OCI-LY1 (cell line): Measurements from ENCODE around the gene VEZF1.

Experiments used
- H2AFZ ChIP-seq: fragments of 200-600 bp; sonication (generic), shearing (Covaris generic); 2 replicates; pipeline ENCODE4 v1.6.0; 2014; ENCODE audit warnings: antibody characterized with exemption, mild to moderate bottlenecking, low read length
- H3F3A ChIP-seq: fragments of 200-600 bp; sonication (generic), shearing (Covaris generic); 2 replicates; pipeline ENCODE4 v1.6.0; 2014; ENCODE audit warnings: mild to moderate bottlenecking, antibody characterized with exemption, low read length, moderate library complexity; ENCODE audit not compliant: insufficient read depth
- H3K27ac ChIP-seq: fragments of 200-600 bp; sonication (generic); 2 replicates; pipeline ENCODE4 v1.5.1; 2014; ENCODE audit warnings: low read length, mixed run types, mild to moderate bottlenecking, low read depth; ENCODE audit not compliant: poor library complexity, severe bottlenecking
- H3K27me3 ChIP-seq: fragments of 200-600 bp; sonication (generic); 2 replicates; pipeline ENCODE4 v1.6.0; 2014; ENCODE audit warnings: antibody characterized with exemption, mild to moderate bottlenecking, low read length, moderate library complexity; ENCODE audit not compliant: insufficient read depth
- H3K36me3 ChIP-seq: fragments of 200-600 bp; sonication (generic); 2 replicates; pipeline ENCODE4 v1.6.1; 2014; ENCODE audit warnings: mild to moderate bottlenecking, antibody characterized with exemption, low read length, moderate library complexity, mixed read lengths; ENCODE audit not compliant: insufficient read depth
- H3K4me1 ChIP-seq: fragments of 200-600 bp; sonication (generic); 2 replicates; pipeline ENCODE4 v1.5.1; 2014; ENCODE audit warnings: mild to moderate bottlenecking, low read length, moderate library complexity; ENCODE audit not compliant: insufficient read depth, severe bottlenecking
- H3K4me2 ChIP-seq: fragments of 200-600 bp; sonication (generic), shearing (Covaris generic); 2 replicates; pipeline ENCODE4 v1.6.1; 2014; ENCODE audit warnings: low read length
- H3K4me3 ChIP-seq: fragments of 200-600 bp; sonication (generic); 2 replicates; pipeline ENCODE4 v1.5.1; 2014; ENCODE audit warnings: low read length, low read depth, mild to moderate bottlenecking, mixed read lengths; ENCODE audit not compliant: poor library complexity, severe bottlenecking
- H3K79me2 ChIP-seq: fragments of 200-600 bp; shearing (Covaris generic); 2 replicates; pipeline ENCODE4 v1.6.1; 2016; ENCODE audit warnings: mixed run types, low read length, mixed read lengths; ENCODE audit not compliant: insufficient read depth
- H3K9ac ChIP-seq: fragments of 200-600 bp; sonication (generic), shearing (Covaris generic); 2 replicates; pipeline ENCODE4 v1.6.1; 2014; ENCODE audit warnings: mild to moderate bottlenecking, low read length, mixed read lengths
- H3K9me2 ChIP-seq: fragments of 200-600 bp; sonication (generic), shearing (Covaris generic); 2 replicates; pipeline ENCODE4 v1.6.1; 2014; ENCODE audit warnings: low read depth, mild to moderate bottlenecking, low read length, mixed read lengths
- H3K9me3 ChIP-seq: fragments of 200-600 bp; shearing (Covaris generic); 2 replicates; pipeline ENCODE4 v1.6.1; 2014; ENCODE audit warnings: low read length, mixed read lengths
- H4K20me1 ChIP-seq: fragments of 200-600 bp; sonication (generic), shearing (Covaris generic); 2 replicates; pipeline ENCODE4 v1.6.0; 2016; ENCODE audit warnings: mild to moderate bottlenecking, low read length; ENCODE audit not compliant: insufficient read depth
- EZH2 ChIP-seq: fragments of 200-600 bp; sonication (generic), shearing (Covaris generic); IDR thresholded peaks from 2 replicates; pipeline ENCODE4 v1.8.0; 2017; ENCODE audit warnings: borderline replicate concordance, mixed run types, mild to moderate bottlenecking, antibody characterized with exemption, low read length, moderate library complexity, mixed read lengths
- TF ChIP-seq, protein P1 (sequence below): fragments of 200-600 bp; sonication (generic), shearing (Covaris generic); IDR thresholded peaks from 2 replicates; pipeline ENCODE4 v1.5.1; 2017; ENCODE audit warnings: mild to moderate bottlenecking, antibody characterized with exemption, low read length, moderate library complexity, mixed read lengths

Gene VEZF1, protein sequence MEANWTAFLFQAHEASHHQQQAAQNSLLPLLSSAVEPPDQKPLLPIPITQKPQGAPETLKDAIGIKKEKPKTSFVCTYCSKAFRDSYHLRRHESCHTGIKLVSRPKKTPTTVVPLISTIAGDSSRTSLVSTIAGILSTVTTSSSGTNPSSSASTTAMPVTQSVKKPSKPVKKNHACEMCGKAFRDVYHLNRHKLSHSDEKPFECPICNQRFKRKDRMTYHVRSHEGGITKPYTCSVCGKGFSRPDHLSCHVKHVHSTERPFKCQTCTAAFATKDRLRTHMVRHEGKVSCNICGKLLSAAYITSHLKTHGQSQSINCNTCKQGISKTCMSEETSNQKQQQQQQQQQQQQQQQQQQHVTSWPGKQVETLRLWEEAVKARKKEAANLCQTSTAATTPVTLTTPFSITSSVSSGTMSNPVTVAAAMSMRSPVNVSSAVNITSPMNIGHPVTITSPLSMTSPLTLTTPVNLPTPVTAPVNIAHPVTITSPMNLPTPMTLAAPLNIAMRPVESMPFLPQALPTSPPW

DNA sequence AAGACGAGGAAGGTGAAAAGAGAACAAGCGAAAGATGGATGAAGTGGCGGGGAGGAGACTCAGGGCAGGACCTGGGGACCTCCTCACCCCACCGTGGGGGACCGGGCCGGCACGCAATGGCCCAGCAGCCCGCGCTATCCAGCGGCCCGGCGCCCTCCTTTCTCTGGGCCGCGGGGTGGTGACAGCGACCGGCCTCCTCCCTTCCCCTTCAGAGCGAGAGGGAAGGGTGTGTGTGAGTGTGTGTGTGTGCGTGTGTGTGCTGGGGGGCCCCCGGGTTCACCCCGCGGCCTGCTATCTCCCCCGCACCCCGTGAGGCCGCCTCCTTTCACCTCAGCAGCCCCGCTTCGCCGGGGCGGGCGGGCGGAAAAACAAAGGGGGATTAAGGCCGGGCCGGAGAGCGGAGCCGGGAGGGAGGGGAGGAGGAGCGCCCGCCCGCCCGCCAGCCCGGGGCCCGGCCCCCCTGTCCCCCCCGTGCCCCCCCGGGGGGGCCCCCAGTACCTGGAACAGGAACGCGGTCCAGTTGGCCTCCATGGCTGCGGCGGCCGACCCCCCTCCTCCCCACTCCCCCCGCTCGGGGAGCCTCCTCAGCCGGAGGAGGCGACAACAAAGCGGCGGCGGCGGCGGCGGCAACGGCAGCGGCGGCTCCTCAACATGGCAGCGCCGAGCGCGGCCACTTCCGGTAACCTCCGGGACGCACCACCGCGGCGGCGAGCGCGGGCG is at the start of gene VEZF1:
Gene VEZF1 (minus strand): TSS at position 674 of the 720 bp plus-strand sequence. CDS start 143 bp downstream, at position 531.
- Histone ChIP-seq H3K27me3 (no peaks in the 10 kb centered on the region), H3K9me3 (no peaks in the 10 kb centered on the region), H2AFZ (no peak within 1 kb of the TSS), H3K4me2 (peak within 1 kb of the TSS; percentile 97), H3K4me3 (peak within 1 kb of the TSS; percentile 78), H4K20me1 (no peaks in the 10 kb centered on the region), H3K36me3 (peaks cover 23% of the 10 kb centered on the region), H3K79me2 (peaks cover 22% of the 10 kb centered on the region), H3K27ac (peak within 1 kb of the TSS; percentile 68), H3F3A (peaks cover 13% of the 10 kb centered on the region; the same call in 1 of the 2 replicates), H3K9ac (peak within 1 kb of the TSS; percentile 81), H3K4me1 (peaks cover 35% of the 10 kb centered on the region), H3K9me2 (no peaks in the 10 kb centered on the region)
- TF ChIP-seq, protein P1, sequence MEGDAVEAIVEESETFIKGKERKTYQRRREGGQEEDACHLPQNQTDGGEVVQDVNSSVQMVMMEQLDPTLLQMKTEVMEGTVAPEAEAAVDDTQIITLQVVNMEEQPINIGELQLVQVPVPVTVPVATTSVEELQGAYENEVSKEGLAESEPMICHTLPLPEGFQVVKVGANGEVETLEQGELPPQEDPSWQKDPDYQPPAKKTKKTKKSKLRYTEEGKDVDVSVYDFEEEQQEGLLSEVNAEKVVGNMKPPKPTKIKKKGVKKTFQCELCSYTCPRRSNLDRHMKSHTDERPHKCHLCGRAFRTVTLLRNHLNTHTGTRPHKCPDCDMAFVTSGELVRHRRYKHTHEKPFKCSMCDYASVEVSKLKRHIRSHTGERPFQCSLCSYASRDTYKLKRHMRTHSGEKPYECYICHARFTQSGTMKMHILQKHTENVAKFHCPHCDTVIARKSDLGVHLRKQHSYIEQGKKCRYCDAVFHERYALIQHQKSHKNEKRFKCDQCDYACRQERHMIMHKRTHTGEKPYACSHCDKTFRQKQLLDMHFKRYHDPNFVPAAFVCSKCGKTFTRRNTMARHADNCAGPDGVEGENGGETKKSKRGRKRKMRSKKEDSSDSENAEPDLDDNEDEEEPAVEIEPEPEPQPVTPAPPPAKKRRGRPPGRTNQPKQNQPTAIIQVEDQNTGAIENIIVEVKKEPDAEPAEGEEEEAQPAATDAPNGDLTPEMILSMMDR: no peak
- TF ChIP-seq EZH2: no peak

DNA sequence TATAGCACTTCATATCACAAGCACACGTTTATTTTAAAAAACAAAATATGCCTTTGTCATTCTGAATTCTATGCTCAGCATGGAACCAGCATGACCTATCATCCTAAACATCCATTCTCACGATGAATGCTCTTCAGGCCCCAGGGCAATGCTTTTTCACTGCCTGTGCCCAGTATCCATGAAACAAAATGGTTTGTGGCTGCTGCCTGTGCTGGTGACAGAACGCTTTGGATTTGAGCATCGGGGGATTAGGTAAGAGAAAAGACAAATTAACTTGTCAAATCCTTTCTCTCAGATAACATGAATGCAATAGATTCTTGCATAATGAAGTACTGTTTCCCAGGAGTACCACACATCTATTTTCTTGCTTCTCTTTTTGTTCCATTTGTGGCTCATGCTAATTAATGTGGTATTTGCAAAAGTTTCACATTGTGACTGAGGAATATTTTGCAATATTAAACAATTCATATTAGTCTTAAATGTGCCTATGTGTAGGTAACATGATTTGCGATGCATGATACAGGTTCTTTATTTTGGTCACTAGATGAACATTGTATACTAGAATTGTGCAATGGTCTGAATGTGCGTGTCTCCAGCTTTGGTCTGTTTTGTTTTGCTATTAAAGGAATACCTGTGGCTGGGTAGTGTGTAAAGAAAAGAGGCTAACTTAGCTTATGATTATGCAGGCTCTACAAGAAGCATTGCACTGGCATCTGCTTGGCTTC is 44.8 kb upstream of the VEZF1 start:
- Histone ChIP-seq H3K36me3 (no peaks in the 10 kb centered on the region), H2AFZ (no peak overlapping the region), H3F3A (no peaks in the 10 kb centered on the region), H3K9me2 (no peaks in the 10 kb centered on the region), H3K9ac (no peak overlapping the region), H4K20me1 (no peaks in the 10 kb centered on the region), H3K4me2 (no peak overlapping the region), H3K4me1 (no peaks in the 10 kb centered on the region), H3K9me3 (no peaks in the 10 kb centered on the region), H3K79me2 (no peaks in the 10 kb centered on the region), H3K4me3 (no peak overlapping the region), H3K27ac (no peak overlapping the region), H3K27me3 (no peaks in the 10 kb centered on the region)
- TF ChIP-seq EZH2: no peak
- TF ChIP-seq, protein P1: no peak

DNA sequence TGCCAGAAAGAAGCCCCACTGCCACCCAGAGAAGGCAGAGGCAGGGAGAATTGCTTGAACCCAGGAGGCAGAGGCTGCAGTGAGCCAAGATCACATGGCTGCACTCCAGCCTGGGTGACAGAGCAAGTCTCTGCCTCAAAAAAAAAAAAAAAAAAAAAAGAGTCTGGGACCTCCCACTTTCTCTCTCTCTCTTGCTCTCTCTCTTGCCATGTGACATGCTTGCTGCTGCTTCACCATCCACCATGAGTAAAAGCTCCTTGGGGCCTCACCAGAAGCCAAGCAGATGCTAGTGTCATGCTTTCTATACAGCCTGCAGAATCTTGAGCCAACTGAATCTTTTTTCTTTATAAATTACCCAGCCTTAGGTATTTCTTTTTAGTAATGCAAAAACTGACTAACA is 40.5 kb upstream of the VEZF1 start:
- Histone ChIP-seq H3K4me3 (no peak overlapping the region), H3K79me2 (no peaks in the 10 kb centered on the region), H3F3A (no peaks in the 10 kb centered on the region), H3K9me3 (no peaks in the 10 kb centered on the region), H3K27me3 (no peaks in the 10 kb centered on the region), H3K9ac (no peak overlapping the region), H3K27ac (no peak overlapping the region), H4K20me1 (no peaks in the 10 kb centered on the region), H3K4me2 (no peak overlapping the region), H2AFZ (no peak overlapping the region), H3K9me2 (no peaks in the 10 kb centered on the region), H3K4me1 (no peaks in the 10 kb centered on the region), H3K36me3 (no peaks in the 10 kb centered on the region)
- TF ChIP-seq, protein P1: no peak
- TF ChIP-seq EZH2: no peak
